GM12875 (cell line): ENCODE measurements around the gene CCDC170.

Source experiments
- H3K4me3 ChIP-seq: one replicate; pipeline ENCODE4 v1.5.1; 2011; ENCODE audit warnings: low read depth, low read length, control low read depth
- TF ChIP-seq, protein P1 (sequence below): IDR thresholded peaks from 2 replicates; pipeline ENCODE4 v1.5.1; 2011; ENCODE audit warnings: low read depth, mild to moderate bottlenecking, control low read depth, inconsistent platforms, low read length, moderate library complexity, borderline replicate concordance; ENCODE audit not compliant: insufficient read depth

Gene CCDC170

DNA sequence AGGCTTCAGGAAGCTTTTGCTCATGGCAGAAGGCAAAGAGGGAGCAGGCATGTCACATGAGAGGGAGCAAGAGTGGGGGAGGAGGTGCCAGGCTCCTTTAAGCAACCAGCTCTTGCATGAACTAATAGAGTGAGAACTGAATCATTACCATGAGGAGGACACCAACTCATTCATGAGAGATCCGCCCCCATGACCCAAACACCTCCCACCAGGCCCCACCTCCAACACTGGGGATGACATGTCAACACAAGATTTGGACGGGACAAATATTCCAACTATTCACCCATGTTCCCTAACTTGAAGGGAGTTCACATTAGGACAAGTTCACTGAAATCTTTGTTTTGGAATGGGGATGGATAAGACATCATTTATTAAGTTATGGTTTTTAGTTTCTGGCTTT, 158.5 kb downstream of the CCDC170 start:
- TF ChIP-seq, protein P1, sequence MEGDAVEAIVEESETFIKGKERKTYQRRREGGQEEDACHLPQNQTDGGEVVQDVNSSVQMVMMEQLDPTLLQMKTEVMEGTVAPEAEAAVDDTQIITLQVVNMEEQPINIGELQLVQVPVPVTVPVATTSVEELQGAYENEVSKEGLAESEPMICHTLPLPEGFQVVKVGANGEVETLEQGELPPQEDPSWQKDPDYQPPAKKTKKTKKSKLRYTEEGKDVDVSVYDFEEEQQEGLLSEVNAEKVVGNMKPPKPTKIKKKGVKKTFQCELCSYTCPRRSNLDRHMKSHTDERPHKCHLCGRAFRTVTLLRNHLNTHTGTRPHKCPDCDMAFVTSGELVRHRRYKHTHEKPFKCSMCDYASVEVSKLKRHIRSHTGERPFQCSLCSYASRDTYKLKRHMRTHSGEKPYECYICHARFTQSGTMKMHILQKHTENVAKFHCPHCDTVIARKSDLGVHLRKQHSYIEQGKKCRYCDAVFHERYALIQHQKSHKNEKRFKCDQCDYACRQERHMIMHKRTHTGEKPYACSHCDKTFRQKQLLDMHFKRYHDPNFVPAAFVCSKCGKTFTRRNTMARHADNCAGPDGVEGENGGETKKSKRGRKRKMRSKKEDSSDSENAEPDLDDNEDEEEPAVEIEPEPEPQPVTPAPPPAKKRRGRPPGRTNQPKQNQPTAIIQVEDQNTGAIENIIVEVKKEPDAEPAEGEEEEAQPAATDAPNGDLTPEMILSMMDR, result no peak

DNA sequence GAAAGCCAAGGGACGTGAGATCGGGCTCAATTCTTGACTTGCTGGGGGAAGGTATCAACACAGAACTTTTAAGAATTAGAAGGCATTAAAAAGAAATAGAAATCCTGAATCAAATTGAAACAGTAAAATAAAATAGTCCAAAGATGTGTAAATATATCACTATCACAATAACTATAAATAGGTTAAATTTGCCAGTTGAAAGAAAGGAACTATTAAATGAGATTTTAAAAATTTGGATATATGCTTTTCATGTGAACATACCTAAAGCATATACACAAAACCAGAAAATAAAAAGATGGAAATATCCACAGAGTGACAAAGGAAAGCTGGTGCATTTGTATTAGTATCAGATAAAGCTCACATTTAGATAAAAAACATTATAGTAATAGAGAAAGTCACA, 161.3 kb downstream of the CCDC170 start:
- TF ChIP-seq, protein P1, result no peak
- H3K4me3 ChIP-seq, result no peak overlapping the region

More for the DNA sequence above, 158.5 kb downstream of the CCDC170 start:
- no peak overlapping the region for H3K4me3 ChIP-seq

DNA sequence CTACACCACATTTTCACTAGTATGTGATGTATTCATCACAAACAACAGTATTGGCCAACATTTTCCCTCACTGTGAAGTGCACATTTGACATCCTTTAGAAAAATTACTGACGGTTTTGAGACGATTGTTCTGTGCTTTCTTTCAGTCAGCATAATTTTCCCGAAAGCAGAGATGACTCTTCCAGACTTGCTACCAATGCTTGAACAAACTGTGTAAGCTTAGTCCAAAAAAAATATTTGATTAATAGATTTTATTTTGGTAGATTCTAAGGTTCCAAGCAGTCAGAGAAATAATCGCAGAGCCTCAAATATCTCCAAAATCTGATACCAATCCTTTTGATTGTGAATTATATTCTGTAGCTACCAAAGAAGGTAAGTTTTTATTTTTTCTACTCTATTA, 162.6 kb downstream of the CCDC170 start:
- TF ChIP-seq, protein P1, result no peak
- no peak overlapping the region for H3K4me3 ChIP-seq

DNA sequence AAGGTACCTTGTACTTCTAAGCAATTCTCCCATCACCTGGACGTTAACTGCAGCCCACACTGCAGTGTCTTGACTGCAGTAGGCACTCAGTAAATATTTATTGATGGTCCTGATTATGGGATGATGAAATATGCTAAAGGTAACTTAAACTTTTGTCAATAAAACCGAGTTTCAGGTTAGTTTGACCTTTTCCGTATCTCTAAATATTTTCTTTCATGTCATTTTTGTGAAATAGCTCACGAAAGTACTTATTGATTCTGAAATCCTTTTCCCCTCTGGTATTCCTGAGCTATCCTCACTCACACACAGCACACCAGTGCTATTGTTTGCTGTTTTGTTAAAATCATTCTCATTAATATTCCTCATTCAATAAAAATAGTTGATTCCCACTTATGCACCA, 164.3 kb downstream of the CCDC170 start:
- H3K4me3 ChIP-seq, result no peak overlapping the region
- TF ChIP-seq, protein P1, result no peak

GRCh38 chr6:151659212-151659611, 165.4 kb downstream of the CCDC170 start:
- TF ChIP-seq, protein P1, result no peak
- H3K4me3 ChIP-seq, result no peak overlapping the region

DNA sequence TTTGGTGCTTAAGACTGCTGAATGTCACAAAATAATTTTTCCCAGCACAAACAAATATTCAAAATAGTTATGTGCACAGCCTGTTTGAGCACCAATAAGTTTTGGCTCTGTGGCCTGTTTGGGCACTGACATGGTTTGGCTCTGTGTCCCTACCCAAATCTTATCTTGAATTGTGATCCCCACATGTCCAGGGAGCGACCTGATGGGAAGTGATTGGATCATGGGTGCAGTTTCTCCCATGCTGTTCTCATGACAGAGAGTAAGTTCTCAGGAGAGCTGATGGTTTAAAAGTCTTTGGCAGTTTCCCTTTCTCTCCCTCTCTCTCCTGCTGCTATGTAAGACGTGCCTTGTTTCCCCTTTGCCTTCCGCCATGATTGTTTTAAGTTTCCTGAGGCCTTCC, 167.7 kb downstream of the CCDC170 start:
- TF ChIP-seq, protein P1, result no peak

GRCh38 chr6:151661928-151662327, 168.1 kb downstream of the CCDC170 start:
- no peak overlapping the region for H3K4me3 ChIP-seq
- TF ChIP-seq, protein P1, result peak; percentile 39; the same call in 1 of the 2 replicates

More for the DNA sequence above, 167.7 kb downstream of the CCDC170 start:
- H3K4me3 ChIP-seq, result no peak overlapping the region
